ENCODE results near the gene SIRT5. TPM values are rescaled to one million over a fixed set of nuclear protein-coding genes. Genes with fewer than 3 reads are reported as not detected.

The SIRT5 gene
- total RNA-seq, 6 experiments from 2014 or later, result 9.3 to 28.3 (median 15.5) TPM

DNA sequence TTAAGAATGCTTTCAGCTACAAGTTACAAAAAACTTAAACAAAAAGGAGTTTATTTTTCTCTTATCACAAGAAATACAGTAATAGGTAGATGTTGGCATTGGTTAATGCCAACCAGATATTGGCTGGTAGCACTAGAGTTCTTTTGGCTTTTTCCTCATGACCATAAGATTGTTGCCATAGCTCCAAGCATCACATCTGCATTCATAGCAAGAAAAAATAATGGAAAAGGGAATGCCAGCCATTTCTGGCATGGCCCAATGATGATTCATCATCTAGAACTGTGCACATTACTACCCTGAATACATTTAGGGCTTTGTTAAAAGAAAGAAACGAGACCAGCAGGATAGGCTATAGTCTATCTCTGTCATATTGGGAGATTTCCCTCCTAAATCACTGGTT is 20.8 kb upstream of the SIRT5 start:
- WGBS (ENCODE audit: insufficient coverage, low coverage, low lambda C conversion rate, missing lambda C conversion rate), result 100% methylated on average over 1 of the region's 1 CpG
- no peak for TF ChIP-seq POLR2A (IDR thresholded peaks at IDR 0.05)
- TF ChIP-seq, protein P1, sequence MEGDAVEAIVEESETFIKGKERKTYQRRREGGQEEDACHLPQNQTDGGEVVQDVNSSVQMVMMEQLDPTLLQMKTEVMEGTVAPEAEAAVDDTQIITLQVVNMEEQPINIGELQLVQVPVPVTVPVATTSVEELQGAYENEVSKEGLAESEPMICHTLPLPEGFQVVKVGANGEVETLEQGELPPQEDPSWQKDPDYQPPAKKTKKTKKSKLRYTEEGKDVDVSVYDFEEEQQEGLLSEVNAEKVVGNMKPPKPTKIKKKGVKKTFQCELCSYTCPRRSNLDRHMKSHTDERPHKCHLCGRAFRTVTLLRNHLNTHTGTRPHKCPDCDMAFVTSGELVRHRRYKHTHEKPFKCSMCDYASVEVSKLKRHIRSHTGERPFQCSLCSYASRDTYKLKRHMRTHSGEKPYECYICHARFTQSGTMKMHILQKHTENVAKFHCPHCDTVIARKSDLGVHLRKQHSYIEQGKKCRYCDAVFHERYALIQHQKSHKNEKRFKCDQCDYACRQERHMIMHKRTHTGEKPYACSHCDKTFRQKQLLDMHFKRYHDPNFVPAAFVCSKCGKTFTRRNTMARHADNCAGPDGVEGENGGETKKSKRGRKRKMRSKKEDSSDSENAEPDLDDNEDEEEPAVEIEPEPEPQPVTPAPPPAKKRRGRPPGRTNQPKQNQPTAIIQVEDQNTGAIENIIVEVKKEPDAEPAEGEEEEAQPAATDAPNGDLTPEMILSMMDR (IDR thresholded peaks at IDR 0.05), result no peak
- Histone ChIP-seq H3K36me3 (no peaks in the 10 kb centered on the region), H3K27me3 (no peaks in the 10 kb centered on the region), H3K4me3 (no peak overlapping the region), H3K9me3 (no peaks in the 10 kb centered on the region), H3K27ac (no peak overlapping the region), H3K4me1 (peaks cover 0 to 24% (median 10%) of the 10 kb centered on the region in 4 donors)
- ATAC-seq, result no peak
- intact Hi-C loops (cut with DNase I), result no loop called here
- no peak for DNase-seq

GRCh38 chr6:13554929-13555333 is 19.5 kb upstream of the SIRT5 start:
- Histone ChIP-seq H3K4me3 (no peak overlapping the region), H3K27ac (no peak overlapping the region), H3K36me3 (no peaks in the 10 kb centered on the region), H3K4me1 (peaks cover 0 to 27% (median 12%) of the 10 kb centered on the region in 4 donors), H3K9me3 (no peaks in the 10 kb centered on the region), H3K27me3 (no peaks in the 10 kb centered on the region)
- intact Hi-C loops (cut with DNase I), result no loop called here
- WGBS (ENCODE audit: insufficient coverage, low coverage, low lambda C conversion rate, missing lambda C conversion rate), result 64% methylated on average over 7 of the region's 8 CpGs
- ATAC-seq (peak; percentile 7 to 66 (median 19)), DNase-seq (no peak)
- TF ChIP-seq, protein P1 (IDR thresholded peaks at IDR 0.05), result no peak
- TF ChIP-seq POLR2A (IDR thresholded peaks at IDR 0.05), result no peak

GRCh38 chr6:13557841-13558240 is 16.6 kb upstream of the SIRT5 start:
- Histone ChIP-seq H3K4me1 (peaks cover 0 to 50% (median 23%) of the 10 kb centered on the region in 4 donors), H3K4me3 (no peak overlapping the region), H3K9me3 (no peaks in the 10 kb centered on the region), H3K27ac (peak overlapping the region in 2 of 3 donors; percentile 69 to 95), H3K36me3 (no peaks in the 10 kb centered on the region), H3K27me3 (no peaks in the 10 kb centered on the region)
- DNase-seq (no peak), ATAC-seq (no peak)
- intact Hi-C loops (cut with DNase I), result no loop called here
- TF ChIP-seq POLR2A (IDR thresholded peaks at IDR 0.05), result no peak
- TF ChIP-seq, protein P1 (IDR thresholded peaks at IDR 0.05), result no peak

DNA sequence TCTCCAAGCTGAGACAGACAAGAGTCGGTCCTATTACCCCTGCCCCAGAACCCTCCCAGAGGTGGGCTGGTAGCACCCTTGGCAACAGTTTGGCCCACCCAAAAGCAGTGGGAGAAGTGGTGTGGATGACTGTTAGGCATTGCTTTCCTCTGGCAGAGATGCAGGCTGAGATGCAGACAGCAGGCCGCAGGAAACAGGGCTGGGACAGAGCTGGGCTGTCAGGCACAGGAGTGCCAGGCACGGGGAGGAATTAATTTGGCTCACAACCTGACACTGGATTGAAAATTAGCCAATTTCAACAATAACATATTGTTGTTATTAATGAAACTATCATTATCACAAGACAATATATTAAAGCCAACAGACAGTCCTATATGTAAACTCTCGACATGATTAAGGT is 15.7 kb upstream of the SIRT5 start:
- Histone ChIP-seq H3K36me3 (no peaks in the 10 kb centered on the region), H3K4me1 (peaks cover 0 to 54% (median 25%) of the 10 kb centered on the region in 4 donors), H3K4me3 (no peak overlapping the region), H3K9me3 (no peaks in the 10 kb centered on the region), H3K27me3 (no peaks in the 10 kb centered on the region), H3K27ac (peak overlapping the region; percentile 25 to 95 (median 69))
- intact Hi-C loops (cut with DNase I), result no loop called here
- TF ChIP-seq, protein P1 (IDR thresholded peaks at IDR 0.05), result no peak
- TF ChIP-seq POLR2A (IDR thresholded peaks at IDR 0.05), result no peak
- WGBS (ENCODE audit: insufficient coverage, low coverage, low lambda C conversion rate, missing lambda C conversion rate), result 13% methylated on average over 4 of the region's 4 CpGs
- DNase-seq (peak in 1 of 3 donors; percentile 49), ATAC-seq (peak; percentile 25 to 52 (median 40))

DNA sequence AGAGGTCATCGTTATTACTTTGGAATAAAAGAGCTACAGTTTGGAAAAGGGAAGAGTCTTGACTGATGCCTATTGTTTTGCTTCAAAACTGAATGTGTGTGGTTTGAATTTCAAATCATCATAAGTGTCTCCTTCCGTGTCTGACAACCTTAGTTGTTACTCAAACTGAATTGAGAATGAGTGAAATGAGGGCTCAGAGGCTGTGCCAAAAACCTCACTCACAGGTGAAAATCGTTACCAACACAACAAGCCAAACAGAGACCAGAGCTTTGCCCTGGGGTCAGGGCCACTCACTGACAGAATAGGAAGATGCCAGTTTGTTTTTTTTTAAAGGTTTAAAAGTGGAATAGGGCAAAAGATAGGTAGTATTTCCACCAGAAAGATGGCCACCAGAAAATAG is 15.2 kb upstream of the SIRT5 start:
- Histone ChIP-seq H3K27me3 (no peaks in the 10 kb centered on the region), H3K27ac (peak overlapping the region in 2 of 3 donors; percentile 76 to 95), H3K4me1 (peaks cover 0 to 54% (median 25%) of the 10 kb centered on the region in 4 donors), H3K36me3 (no peaks in the 10 kb centered on the region), H3K9me3 (no peaks in the 10 kb centered on the region), H3K4me3 (no peak overlapping the region)
- 11% methylated on average over 3 of the region's 3 CpGs for WGBS (ENCODE audit: insufficient coverage, low coverage, low lambda C conversion rate, missing lambda C conversion rate)
- ATAC-seq (peak; percentile 60 to 81 (median 78)), DNase-seq (peak; percentile 74 to 92 (median 84))
- intact Hi-C loops (cut with DNase I), result no loop called here
- TF ChIP-seq POLR2A (IDR thresholded peaks at IDR 0.05), result no peak
- TF ChIP-seq, protein P1 (IDR thresholded peaks at IDR 0.05), result no peak
